Endothelial cell (in vitro differentiated cells): ENCODE data around the gene MLST8. TPM values are rescaled to one million over a fixed set of nuclear protein-coding genes. Genes with fewer than 3 reads are reported as not detected.

Experiments
- DNase-seq: peaks from one replicate; pipeline ENCODE4 v3.0.0; 2021; ENCODE audit warnings: low spot score
- H3K27ac Mint-ChIP-seq: one replicate; pipeline ENCODE4 v1.8.0; 2021; ENCODE audit warnings: mixed read lengths, inconsistent platforms; ENCODE audit not compliant: unreplicated experiment
- H3K27me3 Mint-ChIP-seq: one replicate; pipeline ENCODE4 v1.8.0; 2021; ENCODE audit warnings: mild to moderate bottlenecking, moderate library complexity, mixed read lengths, inconsistent platforms; ENCODE audit not compliant: unreplicated experiment
- H3K36me3 Mint-ChIP-seq: one replicate; pipeline ENCODE4 v1.8.0; 2021; ENCODE audit warnings: mild to moderate bottlenecking, low read depth, mixed read lengths, inconsistent platforms; ENCODE audit not compliant: unreplicated experiment
- H3K4me1 Mint-ChIP-seq: one replicate; pipeline ENCODE4 v1.8.0; 2021; ENCODE audit warnings: mild to moderate bottlenecking, mixed read lengths, inconsistent platforms; ENCODE audit not compliant: unreplicated experiment
- H3K4me3 Mint-ChIP-seq: one replicate; pipeline ENCODE4 v1.8.0; 2021; ENCODE audit warnings: mild to moderate bottlenecking, mixed read lengths, inconsistent platforms; ENCODE audit not compliant: unreplicated experiment
- H3K9me3 Mint-ChIP-seq: one replicate; pipeline ENCODE4 v1.8.0; 2021; ENCODE audit warnings: mixed read lengths, inconsistent platforms; ENCODE audit not compliant: unreplicated experiment
- total RNA-seq: library from RNA; stranded (reverse); fragmentation: NEBNext Ultra II Directional; extraction: Animal tissue kit (Norgen Biotek cat#: 25700); gene quantifications from one replicate; pipeline ENCODE4 v1.2.1, GENCODE V29; 2021; ENCODE audit not compliant: unreplicated experiment
- TF ChIP-seq, protein P1 (sequence below): fragments of 200-600 bp; sonication (generic); IDR thresholded peaks from one replicate; pipeline ENCODE4 v1.5.0; 2021; ENCODE audit warnings: antibody characterized with exemption; ENCODE audit not compliant: unreplicated experiment

MLST8 gene
- total RNA-seq, 1 donor from 2014 or later = 35.4 TPM

GRCh38 chr16:2216330-2216729 is 11.1 kb downstream of the MLST8 start:
- Mint-ChIP-seq H3K4me3 (peak overlapping the region; percentile 42), H3K4me1 (peaks cover 25% of the 10 kb centered on the region), H3K27ac (peak overlapping the region; percentile 36), H3K9me3 (no peaks in the 10 kb centered on the region), H3K27me3 (peaks cover 10% of the 10 kb centered on the region), H3K36me3 (no peaks in the 10 kb centered on the region)
- TF ChIP-seq, protein P1, sequence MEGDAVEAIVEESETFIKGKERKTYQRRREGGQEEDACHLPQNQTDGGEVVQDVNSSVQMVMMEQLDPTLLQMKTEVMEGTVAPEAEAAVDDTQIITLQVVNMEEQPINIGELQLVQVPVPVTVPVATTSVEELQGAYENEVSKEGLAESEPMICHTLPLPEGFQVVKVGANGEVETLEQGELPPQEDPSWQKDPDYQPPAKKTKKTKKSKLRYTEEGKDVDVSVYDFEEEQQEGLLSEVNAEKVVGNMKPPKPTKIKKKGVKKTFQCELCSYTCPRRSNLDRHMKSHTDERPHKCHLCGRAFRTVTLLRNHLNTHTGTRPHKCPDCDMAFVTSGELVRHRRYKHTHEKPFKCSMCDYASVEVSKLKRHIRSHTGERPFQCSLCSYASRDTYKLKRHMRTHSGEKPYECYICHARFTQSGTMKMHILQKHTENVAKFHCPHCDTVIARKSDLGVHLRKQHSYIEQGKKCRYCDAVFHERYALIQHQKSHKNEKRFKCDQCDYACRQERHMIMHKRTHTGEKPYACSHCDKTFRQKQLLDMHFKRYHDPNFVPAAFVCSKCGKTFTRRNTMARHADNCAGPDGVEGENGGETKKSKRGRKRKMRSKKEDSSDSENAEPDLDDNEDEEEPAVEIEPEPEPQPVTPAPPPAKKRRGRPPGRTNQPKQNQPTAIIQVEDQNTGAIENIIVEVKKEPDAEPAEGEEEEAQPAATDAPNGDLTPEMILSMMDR = no peak
- no peak for DNase-seq

- no peak within 1 kb of the TSS for H3K27ac Mint-ChIP-seq
- no peaks in the 10 kb centered on the region for H3K4me1 Mint-ChIP-seq
Measured at GRCh38 chr16:2223221-2223941, 18.1 kb downstream of the MLST8 start, which contains the start of gene E4F1. TSS of gene E4F1 (plus strand) at chr16:2223591. CDS start at chr16:2223614, 23 bp downstream.

GRCh38 chr16:2223942-2224486 is 18.8 kb downstream of the MLST8 start:
- H3K27ac Mint-ChIP-seq = no peak overlapping the region
- H3K27me3 Mint-ChIP-seq = peaks cover 6% of the 10 kb centered on the region
- H3K36me3 Mint-ChIP-seq = no peaks in the 10 kb centered on the region
- TF ChIP-seq, protein P1 = no peak
- no peaks in the 10 kb centered on the region for H3K4me1 Mint-ChIP-seq
- peak overlapping the region; percentile 88 for H3K4me3 Mint-ChIP-seq
- peak; percentile 35 for DNase-seq
- no peaks in the 10 kb centered on the region for H3K9me3 Mint-ChIP-seq

More at GRCh38 chr16:2223221-2223941, 18.1 kb downstream of the MLST8 start, which contains the start of gene E4F1:
- Mint-ChIP-seq H3K27me3 (peaks cover 6% of the 10 kb centered on the region), H3K9me3 (no peaks in the 10 kb centered on the region), H3K4me3 (peak within 1 kb of the TSS; percentile 88), H3K36me3 (no peaks in the 10 kb centered on the region)
- TF ChIP-seq, protein P1 = no peak
- DNase-seq = peak; percentile 99

GRCh38 chr16:2226245-2226793 is 21.1 kb downstream of the MLST8 start:
- Mint-ChIP-seq H3K4me3 (peak overlapping the region; percentile 25), H3K27ac (no peak overlapping the region), H3K36me3 (no peaks in the 10 kb centered on the region), H3K4me1 (no peaks in the 10 kb centered on the region), H3K9me3 (no peaks in the 10 kb centered on the region), H3K27me3 (peaks cover 6% of the 10 kb centered on the region)
- TF ChIP-seq, protein P1 = no peak
- no peak for DNase-seq

- TF ChIP-seq, protein P1 = no peak
- no peaks in the 10 kb centered on the region for H3K4me1 Mint-ChIP-seq
- H3K36me3 Mint-ChIP-seq = no peaks in the 10 kb centered on the region
- H3K4me3 Mint-ChIP-seq = no peak overlapping the region
- no peak overlapping the region for H3K27ac Mint-ChIP-seq
- H3K27me3 Mint-ChIP-seq = peaks cover 7% of the 10 kb centered on the region
- no peak for DNase-seq
- no peaks in the 10 kb centered on the region for H3K9me3 Mint-ChIP-seq
Measured at GRCh38 chr16:2226918-2227317, 21.7 kb downstream of the MLST8 start.
